GM21526 (cell line): Measurements from ENCODE around the gene LDLRAD4.

Experiments used
- ATAC-seq: cut with Tn5 transposase; IDR thresholded peaks from one replicate; pipeline ENCODE4 v1.9.1; 2021; ENCODE audit warnings: moderate library complexity; ENCODE audit not compliant: unreplicated experiment, low FRiP score

LDLRAD4 gene

GRCh38 chr18:13364721-13365205 is 146.2 kb downstream of the LDLRAD4 start:
- no peak for ATAC-seq

- ATAC-seq, result no peak
Measured at GRCh38 chr18:13366131-13366530, 147.6 kb downstream of the LDLRAD4 start.

GRCh38 chr18:13366541-13366940 is 148.0 kb downstream of the LDLRAD4 start:
- no peak for ATAC-seq

- no peak for ATAC-seq
Measured at GRCh38 chr18:13366962-13367892, 148.7 kb downstream of the LDLRAD4 start.

- ATAC-seq, result no peak
Measured at GRCh38 chr18:13368080-13368813, 149.7 kb downstream of the LDLRAD4 start.

- no peak for ATAC-seq
Measured at GRCh38 chr18:13369353-13369752, 150.8 kb downstream of the LDLRAD4 start.

- ATAC-seq, result no peak
Measured at GRCh38 chr18:13369756-13370510, 151.4 kb downstream of the LDLRAD4 start.

GRCh38 chr18:13370995-13371625 is 152.6 kb downstream of the LDLRAD4 start:
- ATAC-seq, result no peak

- no peak for ATAC-seq
Measured at GRCh38 chr18:13371689-13372418, 153.3 kb downstream of the LDLRAD4 start.

GRCh38 chr18:13372531-13372951 is 154.0 kb downstream of the LDLRAD4 start:
- ATAC-seq, result no peak

- ATAC-seq, result no peak
Measured at GRCh38 chr18:13374096-13374467, 155.5 kb downstream of the LDLRAD4 start.

- no peak for ATAC-seq
Measured at GRCh38 chr18:13374468-13375301, 156.1 kb downstream of the LDLRAD4 start.

GRCh38 chr18:13375302-13376255 is 157.0 kb downstream of the LDLRAD4 start:
- peak; percentile 65 for ATAC-seq

- no peak for ATAC-seq
Measured at GRCh38 chr18:13376298-13376840, 157.8 kb downstream of the LDLRAD4 start.

GRCh38 chr18:13376841-13377351 is 158.3 kb downstream of the LDLRAD4 start:
- ATAC-seq, result no peak

- ATAC-seq, result no peak
Measured at GRCh38 chr18:13377496-13377895, 158.9 kb downstream of the LDLRAD4 start.

GRCh38 chr18:13378150-13378549 is 159.6 kb downstream of the LDLRAD4 start:
- no peak for ATAC-seq
